Measurements from ENCODE around the gene RCN1. TPM values are rescaled to one million over a fixed set of nuclear protein-coding genes. Genes with fewer than 3 reads are reported as not detected.

The RCN1 gene
- total and polyA plus RNA-seq, 8 donors: 99.7 to 229 (median 192) TPM

GRCh38 chr11:32103941-32104340 lies 13.1 kb downstream of the RCN1 start:
- H3K4me1 ChIP-seq: no peaks in the 10 kb centered on the region
- H3K9me3 ChIP-seq: no peaks in the 10 kb centered on the region
- peaks cover 0 to 73% of the 10 kb centered on the region in 2 donors for H3K36me3 ChIP-seq
- TF ChIP-seq CTCF (IDR thresholded peaks at IDR 0.05): no peak
- intact Hi-C loops (cut with DNase I): no loop called here
- DNase-seq (no peak), ATAC-seq (no peak)
- no peak overlapping the region for H3K27ac ChIP-seq
- no peak overlapping the region for H3K4me3 ChIP-seq
- H3K27me3 ChIP-seq: no peaks in the 10 kb centered on the region

DNA sequence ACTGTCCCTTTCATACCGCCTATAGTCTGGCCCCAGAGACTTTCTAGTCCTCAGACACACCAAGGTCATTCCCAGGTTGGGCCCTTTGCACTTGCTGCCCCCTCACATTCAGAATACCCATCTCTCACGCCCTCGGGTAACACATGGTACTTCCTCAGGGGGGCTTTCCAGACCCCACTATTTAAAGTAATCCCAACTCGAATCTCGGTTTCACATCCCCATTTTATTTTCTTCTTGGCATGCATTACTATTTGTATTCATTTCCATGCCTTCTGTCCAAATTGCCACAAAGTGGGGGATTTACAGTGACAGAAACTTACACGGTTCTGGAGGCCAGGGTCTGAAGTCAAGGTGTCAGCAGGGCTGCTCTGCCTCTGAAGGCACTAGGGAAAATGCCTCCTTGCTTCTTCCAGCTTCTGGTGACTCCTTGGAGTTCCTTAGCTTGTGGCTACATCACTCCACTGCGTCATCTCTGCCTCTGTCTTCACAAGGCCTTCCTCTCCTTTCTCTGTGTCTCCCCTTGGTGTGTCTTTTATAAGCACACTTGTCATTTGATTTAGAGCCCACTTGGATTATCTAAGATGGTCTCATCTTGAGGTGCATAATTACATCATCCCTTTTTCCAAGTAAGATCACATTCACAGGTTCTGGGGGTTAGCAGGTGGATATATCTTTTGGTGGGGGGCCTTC lies 15.1 kb downstream of the RCN1 start:
- no peak for ATAC-seq
- no peak for DNase-seq
- H3K27me3 ChIP-seq: no peaks in the 10 kb centered on the region
- no peak overlapping the region for H3K27ac ChIP-seq
- no peaks in the 10 kb centered on the region for H3K4me1 ChIP-seq
- H3K36me3 ChIP-seq: peaks cover 0 to 52% of the 10 kb centered on the region in 2 donors
- no peak for TF ChIP-seq CTCF (IDR thresholded peaks at IDR 0.05)
- intact Hi-C loops (cut with DNase I): no loop called here
- no peak overlapping the region for H3K4me3 ChIP-seq
- H3K9me3 ChIP-seq: no peaks in the 10 kb centered on the region

DNA sequence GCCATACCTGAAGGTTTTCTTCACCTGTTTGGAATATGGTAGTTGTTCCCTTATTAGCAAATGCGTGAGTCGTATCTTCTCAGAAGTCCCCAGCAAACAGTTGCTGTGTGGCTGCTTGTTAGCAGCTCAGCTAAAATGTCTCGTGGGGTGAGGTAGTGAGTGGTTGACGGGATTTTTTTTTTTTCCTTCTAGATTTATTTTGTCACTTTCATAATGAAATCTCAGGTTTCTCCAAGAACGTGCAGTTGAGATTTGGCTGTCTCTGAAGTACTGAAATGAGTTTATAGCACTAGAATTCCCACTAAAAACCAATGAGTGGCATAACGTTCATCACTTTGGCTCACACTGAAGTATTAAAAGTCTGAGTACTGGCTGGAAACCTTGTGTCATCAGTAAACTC lies 16.8 kb downstream of the RCN1 start:
- intact Hi-C loops (cut with DNase I): no loop called here
- no peak for ATAC-seq
- Histone ChIP-seq H3K27ac (no peak overlapping the region), H3K27me3 (no peaks in the 10 kb centered on the region), H3K4me3 (no peak overlapping the region), H3K9me3 (no peaks in the 10 kb centered on the region), H3K36me3 (peaks cover 0 to 36% of the 10 kb centered on the region in 2 donors), H3K4me1 (no peaks in the 10 kb centered on the region)
- TF ChIP-seq CTCF (IDR thresholded peaks at IDR 0.05): no peak
- DNase-seq: no peak

DNA sequence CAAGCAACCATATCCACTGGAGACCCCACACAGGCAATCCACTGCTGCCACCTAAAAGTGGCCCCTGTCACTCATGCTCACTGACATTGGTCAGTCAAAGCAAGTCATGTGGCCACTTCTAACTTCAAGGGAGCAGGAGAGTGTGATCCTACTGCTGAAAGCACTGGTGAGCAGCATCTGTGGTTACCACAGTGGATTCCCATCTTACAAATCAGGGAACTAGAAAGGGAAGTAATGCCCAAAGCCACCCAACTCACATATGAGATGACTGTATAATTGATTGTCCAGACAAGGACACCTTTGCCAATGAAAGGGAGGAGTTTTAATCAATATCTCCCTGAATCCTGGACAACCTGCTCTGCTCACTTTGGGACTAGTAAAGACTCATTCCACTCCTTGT lies 17.7 kb downstream of the RCN1 start:
- DNase-seq (no peak), ATAC-seq (no peak)
- no peaks in the 10 kb centered on the region for H3K27me3 ChIP-seq
- no peak overlapping the region for H3K4me3 ChIP-seq
- H3K27ac ChIP-seq: no peak overlapping the region
- peaks cover 0 to 26% of the 10 kb centered on the region in 2 donors for H3K36me3 ChIP-seq
- no peaks in the 10 kb centered on the region for H3K9me3 ChIP-seq
- no peaks in the 10 kb centered on the region for H3K4me1 ChIP-seq
- intact Hi-C loops (cut with DNase I): no loop called here
- TF ChIP-seq CTCF (IDR thresholded peaks at IDR 0.05): no peak

DNA sequence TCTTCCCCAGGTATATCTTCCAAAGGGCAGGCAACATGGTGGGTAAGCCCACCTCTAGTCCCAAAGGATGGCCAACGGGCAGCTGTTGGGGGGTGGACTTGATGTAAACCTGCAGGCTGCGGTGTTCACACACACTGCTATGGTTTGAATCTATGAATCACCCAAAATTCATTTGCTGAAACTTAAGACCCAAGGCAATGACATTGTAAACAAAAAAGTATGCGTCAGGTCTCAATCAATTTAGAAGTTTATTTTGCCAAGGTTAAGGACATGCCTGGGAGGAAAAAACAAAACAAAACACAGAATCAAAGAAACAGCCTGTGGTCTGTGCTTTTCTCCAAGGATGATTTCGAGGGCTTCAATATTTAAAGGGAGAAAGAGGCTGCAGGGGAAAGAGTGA lies 18.3 kb downstream of the RCN1 start:
- no peak for TF ChIP-seq CTCF (IDR thresholded peaks at IDR 0.05)
- Histone ChIP-seq H3K4me3 (no peak overlapping the region), H3K36me3 (peaks cover 0 to 21% of the 10 kb centered on the region in 2 donors), H3K9me3 (no peaks in the 10 kb centered on the region), H3K4me1 (no peaks in the 10 kb centered on the region), H3K27ac (no peak overlapping the region), H3K27me3 (no peaks in the 10 kb centered on the region)
- intact Hi-C loops (cut with DNase I): no loop called here
- DNase-seq (no peak), ATAC-seq (no peak)

Data from left lung (tissue), 10 donors.